HepG2 (cell line): ENCODE measurements around the gene RAMP1. TPM values are rescaled to one million over a fixed set of nuclear protein-coding genes. Genes with fewer than 3 reads are reported as not detected.

Experiments
- ATAC-seq: fragments of 200-7000 bp; cut with Tn5 transposase; 3 replicates; pipeline ENCODE4 v1.9.1; 2020; ENCODE audit warnings: mild to moderate bottlenecking, moderate library complexity
- Bru-seq: library from RNA; stranded (reverse); fragments of 400-500 nt; gene quantifications from one replicate; lab custom pipeline; 2021; lab: Mats Ljungman, UMichigan
- BruChase-seq, 2 experiments: library from RNA; stranded (reverse); fragments of 400-500 nt; gene quantifications; one replicate each; lab custom pipeline; 2021; lab: Mats Ljungman, UMichigan
- BruUV-seq: library from RNA; stranded (reverse); fragments of 400-500 nt; replicated peaks from 2 replicates; lab custom pipeline; 2021; lab: Mats Ljungman, UMichigan
- CTCF ChIA-PET: fragments of 300-600 bp; formaldehyde crosslinking; extraction: SDS; loops from one replicate; lab custom pipeline; 2021; ENCODE audit warnings: low total read pairs, inconsistent platforms, low intra/inter-chr PET ratio; lab: Yijun Ruan, JAX
- POLR2A ChIA-PET: fragments of 350-600 bp; sonication (Branson Sonifier 250); formaldehyde crosslinking; loops from one replicate; lab custom pipeline; 2020; ENCODE audit warnings: antibody characterized with exemption, inconsistent platforms; lab: Yijun Ruan, JAX
- DNase-seq: peaks from one replicate; pipeline ENCODE4 v3.0.0-alpha.2; 2015; ENCODE audit warnings: low spot score
- FAIRE-seq: peaks from 3 replicates; lab custom pipeline; 2011; peaks lifted over from hg19 to GRCh38; lab: Jason Lieb, UNC
- H2AFZ ChIP-seq: one replicate; pipeline ENCODE4 v1.6.1; 2011; ENCODE audit warnings: low read length, inconsistent platforms
- H3K27ac ChIP-seq: fragments of 300-600 bp; 3 replicates; pipeline ENCODE4 v1.8.0; 2011; ENCODE audit warnings: mixed run types, mild to moderate bottlenecking, mixed read lengths, low read length, inconsistent platforms; ENCODE audit not compliant: insufficient read depth; ENCODE audit errors: extremely low read length
- H3K27me3 ChIP-seq, 2 experiments: fragments of 200-600 bp in 1 of 2; 2 replicates in 1 of 2; 3 replicates in 1 of 2; pipeline versions ENCODE4 v1.6.0 to v1.8.0; 2011; ENCODE audit warnings: low read length in 2 of 2, mild to moderate bottlenecking in 2 of 2, moderate library complexity in 2 of 2, inconsistent platforms in 1 of 2; ENCODE audit not compliant: insufficient read depth in 2 of 2, control insufficient read depth in 1 of 2
- H3K36me3 ChIP-seq, 2 experiments: fragments of 200-600 bp in 1 of 2; replicated peaks in 1 of 2; 2 replicates in 1 of 2; 3 replicates in 1 of 2; pipeline versions ENCODE4 v1.5.1 to v1.8.0; 2011; ENCODE audit warnings: low read length in 2 of 2, inconsistent platforms in 1 of 2; ENCODE audit not compliant: insufficient read depth in 2 of 2, control insufficient read depth in 1 of 2
- H3K4me1 ChIP-seq: 2 replicates; pipeline ENCODE4 v1.5.1; 2012; ENCODE audit warnings: low read length, inconsistent platforms; ENCODE audit not compliant: insufficient read depth
- H3K4me2 ChIP-seq: 2 replicates; pipeline ENCODE4 v1.6.0; 2011; ENCODE audit warnings: low read depth, low read length, inconsistent platforms
- H3K4me3 ChIP-seq, 3 experiments: fragments of 200-600 bp in 1 of 3; sonication (generic), shearing (Covaris generic) in 1 of 3; replicated peaks in 1 of 3; 2 replicates each; pipeline ENCODE4 v1.5.1; 2011 to 2016; ENCODE audit warnings: low read length in 3 of 3, inconsistent platforms in 2 of 3, low read depth in 2 of 3, mild to moderate bottlenecking in 2 of 3, control low read depth in 1 of 3, mixed read lengths in 1 of 3; ENCODE audit not compliant: insufficient read depth in 1 of 3
- H3K79me2 ChIP-seq: one replicate; pipeline ENCODE4 v1.6.1; 2011; ENCODE audit warnings: low read length, inconsistent platforms; ENCODE audit not compliant: insufficient read depth
- H3K9ac ChIP-seq: 2 replicates; pipeline ENCODE4 v1.6.0; 2011; ENCODE audit warnings: mild to moderate bottlenecking, low read depth, low read length, inconsistent platforms; ENCODE audit not compliant: insufficient read depth
- H3K9me3 ChIP-seq: 2 replicates; pipeline ENCODE4 v1.5.1; 2012; ENCODE audit warnings: mild to moderate bottlenecking, low read length
- H4K20me1 ChIP-seq: 2 replicates; pipeline ENCODE4 v1.6.0; 2011; ENCODE audit warnings: inconsistent platforms, mild to moderate bottlenecking, low read length, moderate library complexity; ENCODE audit not compliant: insufficient read depth
- FOXJ3 ChIP-seq: sonication (generic); formaldehyde crosslinking; IDR thresholded peaks from 2 replicates; pipeline ENCODE4 v1.4.0; 2020; ENCODE audit warnings: missing genetic modification reagents, mild to moderate bottlenecking, borderline replicate concordance
- MTF2 ChIP-seq: sonication (generic); formaldehyde crosslinking; IDR thresholded peaks from 2 replicates; pipeline ENCODE4 v1.5.0; 2020; ENCODE audit warnings: missing genetic modification reagents, borderline replicate concordance
- PHF5A ChIP-seq: IDR thresholded peaks from one replicate; pipeline ENCODE4 v1.6.1; 2018; ENCODE audit warnings: low read depth, missing genetic modification reagents; ENCODE audit not compliant: unreplicated experiment
- ZBTB7B ChIP-seq: sonication (generic); formaldehyde crosslinking; IDR thresholded peaks from 2 replicates; pipeline ENCODE4 v1.4.0; 2020; ENCODE audit warnings: missing genetic modification reagents
- ZNF557 ChIP-seq: sonication (generic); formaldehyde crosslinking; IDR thresholded peaks from 2 replicates; pipeline ENCODE4 v1.4.0; 2020; ENCODE audit warnings: missing genetic modification reagents
- ZNF768 ChIP-seq: sonication (generic); formaldehyde crosslinking; IDR thresholded peaks from 2 replicates; pipeline ENCODE4 v1.4.0; 2020; ENCODE audit warnings: missing genetic modification reagents
- WGBS: methylation state at CpG from one replicate; pipeline ENCODE4 v1.1.6; 2017; ENCODE audit warnings: low lambda C conversion rate; 5-methylcytosine and 5-hydroxymethylcytosine counted together
- in situ Hi-C: cut with HindIII; loops from 2 replicates; pipeline ENCODE4 v1.10.0; 2017; ENCODE audit warnings: low pct_unique_long_range_greater_than_20kb; ENCODE audit not compliant: extremely low pct_ligation_motif_present
- intact Hi-C: fragments of 100-400 bp; cut with micrococcal nuclease; formaldehyde crosslinking; loops from one replicate; pipeline ENCODE4 v1.10.0; 2022; ENCODE audit not compliant: unreplicated experiment
- long read RNA-seq, 2 experiments: library from RNA in 1 of 2; library from polyadenylated mRNA in 1 of 2; stranded (forward) in 1 of 2; unstranded in 1 of 2; transcript quantifications; one replicate each; pipeline ENCODE4 v2.0.0, GENCODE V29; 2019 to 2022
- polyA minus RNA-seq, 3 experiments: library from RNA; depleted of rRNA, polyadenylated mRNA; stranded (reverse); fragments of >200 nt; gene quantifications; 2 replicates each; pipeline ENCODE4 v1.2.3, GENCODE V29; 2011; ENCODE audit warnings: low replicate concordance in 1 of 3
- polyA plus RNA-seq, 8 experiments: library from polyadenylated mRNA; depleted of rRNA in 3 of 8; stranded (reverse) in 7 of 8; unstranded in 1 of 8; fragments of >200 nt; fragmentation: Illumina TruSeq in 4 of 8; extraction: Trizol in 4 of 8; gene quantifications; 2 replicates each; pipeline versions ENCODE4 v1.2.1 to v1.2.3, GENCODE V29; 2011 to 2016; ENCODE audit warnings: low read depth in 4 of 8, missing spikeins in 1 of 8, mixed read lengths in 1 of 8; ENCODE audit not compliant: insufficient read depth in 1 of 8
- total RNA-seq, 5 experiments: library from RNA; depleted of rRNA; stranded (reverse); fragments of >200 nt; fragmentation: Illumina TruSeq; extraction: Trizol; gene quantifications; 2 replicates each; pipeline ENCODE4 v1.2.3, GENCODE V29; 2016; ENCODE audit warnings: low read depth in 1 of 5
- TF ChIP-seq, protein P1 (sequence below): IDR thresholded peaks from 2 replicates; pipeline ENCODE4 v1.6.1; 2016; ENCODE audit warnings: control low read depth
- TF ChIP-seq, protein P2 (sequence below): sonication (generic); formaldehyde crosslinking; IDR thresholded peaks from 2 replicates; pipeline ENCODE4 v1.4.0; 2020; ENCODE audit warnings: mild to moderate bottlenecking, missing genetic modification reagents
- TF ChIP-seq, protein P3 (sequence below): sonication (generic); formaldehyde crosslinking; IDR thresholded peaks from 2 replicates; pipeline ENCODE4 v1.8.1; 2023; ENCODE audit warnings: mild to moderate bottlenecking, moderate library complexity, missing genetic modification reagents
- TF ChIP-seq, protein P4 (sequence below): sonication (generic); formaldehyde crosslinking; IDR thresholded peaks from 2 replicates; pipeline ENCODE4 v1.4.0; 2020; ENCODE audit warnings: missing genetic modification reagents

RAMP1 gene
- total RNA-seq (2016; rRNA removed; fragmentation: Illumina TruSeq; extraction: Trizol) (0.29 TPM in 1 of 2 replicates, not detected in the other), polyA plus RNA-seq (2011; rRNA removed) (0.61 and 1.9 TPM in 2 replicates), polyA minus RNA-seq (2011; rRNA and poly(A)+ RNA removed; ENCODE audit: low replicate concordance) (not detected in 2 replicates), Bru-seq, nascent RNA (percentile 29 among the genes with signal in this experiment), BruChase-seq, experiment 1, labeled RNA remaining after a 6-hour chase (percentile 28 among the genes with signal in this experiment), BruChase-seq, experiment 2, labeled RNA remaining after a 2-hour chase (percentile 27 among the genes with signal in this experiment)
- not detected in 2 replicates for total RNA-seq (2016; cell fraction: cytosol; rRNA removed; fragmentation: Illumina TruSeq; extraction: Trizol; ENCODE audit: low read depth)
- 0.17 TPM in 1 of 2 replicates, not detected in the other for total RNA-seq (2016; cell fraction: insoluble cytoplasmic fraction; rRNA removed; fragmentation: Illumina TruSeq; extraction: Trizol)
- 0.19 TPM in 1 of 2 replicates, not detected in the other for total RNA-seq (2016; cell fraction: membrane; rRNA removed; fragmentation: Illumina TruSeq; extraction: Trizol)
- total RNA-seq (2016; cell fraction: nucleus; rRNA removed; fragmentation: Illumina TruSeq; extraction: Trizol) = not detected in 2 replicates
- 0.83 and 1.1 TPM in 2 replicates for polyA plus RNA-seq (2011; cell fraction: cytosol; rRNA removed)
- polyA plus RNA-seq (2011; cell fraction: nucleus; rRNA removed) = 0.68 and 1.2 TPM in 2 replicates
- 0.19 and 1.2 TPM in 2 replicates for polyA plus RNA-seq (2012)
- polyA plus RNA-seq (2016; cell fraction: cytosol; fragmentation: Illumina TruSeq; extraction: Trizol; ENCODE audit: low read depth) = 0.24 TPM in 1 of 2 replicates, not detected in the other
- polyA plus RNA-seq (2016; cell fraction: insoluble cytoplasmic fraction; fragmentation: Illumina TruSeq; extraction: Trizol; ENCODE audit: low read depth) = not detected in 2 replicates
- polyA plus RNA-seq (2016; cell fraction: membrane; fragmentation: Illumina TruSeq; extraction: Trizol; ENCODE audit: low read depth) = not detected in 2 replicates
- polyA plus RNA-seq (2016; cell fraction: nucleus; fragmentation: Illumina TruSeq; extraction: Trizol; ENCODE audit: insufficient read depth, low read depth) = 0.85 and 1.1 TPM in 2 replicates
- not detected in 2 replicates for polyA minus RNA-seq (2011; cell fraction: cytosol; rRNA and poly(A)+ RNA removed)
- not detected in 2 replicates for polyA minus RNA-seq (2011; cell fraction: nucleus; rRNA and poly(A)+ RNA removed)
- long read RNA-seq, experiment 1, partial matches to known transcripts = 1 of 3 reads
- long read RNA-seq, experiment 1, other reads (novel, unspliced or antisense) = 0 of 3 reads
- long read RNA-seq, experiment 2, transcript RAMP1-201 (3 exons, 910 nt) = major isoform, 10 of 13 reads
- long read RNA-seq, experiment 2, partial matches to known transcripts = 3 of 13 reads
- long read RNA-seq, experiment 2, other reads (novel, unspliced or antisense) = 0 of 13 reads

DNA sequence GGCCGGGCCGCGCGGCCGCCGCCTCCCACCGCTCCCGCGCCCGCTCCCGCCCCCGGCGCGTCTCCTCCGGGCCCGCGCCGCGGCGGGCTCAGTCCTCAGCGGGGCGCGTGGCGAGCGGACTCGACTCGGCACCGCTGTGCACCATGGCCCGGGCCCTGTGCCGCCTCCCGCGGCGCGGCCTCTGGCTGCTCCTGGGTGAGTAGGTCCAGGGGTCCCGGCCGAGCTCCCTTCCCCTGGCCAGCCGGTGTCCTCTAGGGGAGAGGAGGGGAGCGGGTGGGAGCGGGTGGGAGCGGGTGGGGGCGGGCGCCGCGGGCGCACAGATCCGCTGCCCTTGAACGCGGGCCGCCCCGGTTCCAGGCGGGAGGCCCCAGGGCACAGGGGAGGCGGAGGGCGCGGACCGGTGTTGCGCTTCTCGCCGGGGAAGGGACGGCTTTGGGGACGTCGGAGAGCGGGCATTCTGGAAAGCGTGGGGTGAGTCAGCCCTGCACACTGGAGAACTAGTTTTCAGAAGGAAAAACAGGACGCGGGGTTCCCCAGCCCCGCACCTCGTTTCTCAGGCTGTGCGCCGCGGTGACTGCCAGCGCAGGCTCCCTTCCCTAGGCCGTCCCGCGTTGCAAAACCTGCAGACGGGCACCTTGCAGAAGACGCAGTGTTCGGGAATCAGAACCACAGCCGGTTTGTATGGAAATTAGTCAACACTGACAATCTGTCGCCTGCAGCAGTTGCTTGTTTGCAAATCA, at the start of gene RAMP1:
TSS of gene RAMP1 (plus strand) at position 91 of the 740 bp plus-strand sequence. CDS start at position 144, 53 bp downstream.
- no peaks in the 10 kb centered on the region for H4K20me1 ChIP-seq
- no peaks in the 10 kb centered on the region for H3K36me3 ChIP-seq
- H3K9ac ChIP-seq = no peak within 1 kb of the TSS
- H3K4me3 ChIP-seq = peak within 1 kb of the TSS; percentile 29 to 61 (median 48)
- H3K4me2 ChIP-seq = peak within 1 kb of the TSS; percentile 73
- intact Hi-C loops (loop anchor here (5.0 kb wide), 1 partner anchor 278 kb away; the partner anchor contains the start of gene KLHL30), in situ Hi-C loops (loop anchor here (5.0 to 10.0 kb wide), 2 partner anchors 248 to 405 kb away; no protein-coding TSS in a partner anchor)
- peaks cover 37% of the 10 kb centered on the region for H3K4me1 ChIP-seq
- 6% methylated on average over 14 of the region's 79 CpGs for WGBS
- peaks cover 13 to 87% of the 10 kb centered on the region in 2 experiments; a peak in 4 of 5 replicates for H3K27me3 ChIP-seq
- H3K79me2 ChIP-seq = no peaks in the 10 kb centered on the region
- no peak within 1 kb of the TSS for H2AFZ ChIP-seq
- CTCF ChIA-PET = no interaction called here
- H3K9me3 ChIP-seq = no peaks in the 10 kb centered on the region
- POLR2A ChIA-PET = interaction anchor here (1.8 kb wide), 1 partner anchor 201 kb away, joined by 8 read pairs; the partner anchor contains the start of gene SCLY
- no TSS peak for BruUV-seq
- ATAC-seq (peak; percentile 46), FAIRE-seq (no peak), DNase-seq (no peak)
- no peak within 1 kb of the TSS for H3K27ac ChIP-seq
- TF ChIP-seq FOXJ3 (CRISPR knock-in tag) = no peak
- TF ChIP-seq, protein P1, sequence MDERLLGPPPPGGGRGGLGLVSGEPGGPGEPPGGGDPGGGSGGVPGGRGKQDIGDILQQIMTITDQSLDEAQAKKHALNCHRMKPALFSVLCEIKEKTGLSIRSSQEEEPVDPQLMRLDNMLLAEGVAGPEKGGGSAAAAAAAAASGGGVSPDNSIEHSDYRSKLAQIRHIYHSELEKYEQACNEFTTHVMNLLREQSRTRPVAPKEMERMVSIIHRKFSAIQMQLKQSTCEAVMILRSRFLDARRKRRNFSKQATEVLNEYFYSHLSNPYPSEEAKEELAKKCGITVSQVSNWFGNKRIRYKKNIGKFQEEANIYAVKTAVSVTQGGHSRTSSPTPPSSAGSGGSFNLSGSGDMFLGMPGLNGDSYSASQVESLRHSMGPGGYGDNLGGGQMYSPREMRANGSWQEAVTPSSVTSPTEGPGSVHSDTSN (CRISPR knock-in tag) = no peak
- TF ChIP-seq PHF5A (CRISPR knock-in tag) = no peak
- peak; percentile 76; the same call in 1 of the 2 replicates for TF ChIP-seq MTF2 (CRISPR knock-in tag)
- no peak for TF ChIP-seq ZNF557 (CRISPR knock-in tag)
- TF ChIP-seq, protein P2, sequence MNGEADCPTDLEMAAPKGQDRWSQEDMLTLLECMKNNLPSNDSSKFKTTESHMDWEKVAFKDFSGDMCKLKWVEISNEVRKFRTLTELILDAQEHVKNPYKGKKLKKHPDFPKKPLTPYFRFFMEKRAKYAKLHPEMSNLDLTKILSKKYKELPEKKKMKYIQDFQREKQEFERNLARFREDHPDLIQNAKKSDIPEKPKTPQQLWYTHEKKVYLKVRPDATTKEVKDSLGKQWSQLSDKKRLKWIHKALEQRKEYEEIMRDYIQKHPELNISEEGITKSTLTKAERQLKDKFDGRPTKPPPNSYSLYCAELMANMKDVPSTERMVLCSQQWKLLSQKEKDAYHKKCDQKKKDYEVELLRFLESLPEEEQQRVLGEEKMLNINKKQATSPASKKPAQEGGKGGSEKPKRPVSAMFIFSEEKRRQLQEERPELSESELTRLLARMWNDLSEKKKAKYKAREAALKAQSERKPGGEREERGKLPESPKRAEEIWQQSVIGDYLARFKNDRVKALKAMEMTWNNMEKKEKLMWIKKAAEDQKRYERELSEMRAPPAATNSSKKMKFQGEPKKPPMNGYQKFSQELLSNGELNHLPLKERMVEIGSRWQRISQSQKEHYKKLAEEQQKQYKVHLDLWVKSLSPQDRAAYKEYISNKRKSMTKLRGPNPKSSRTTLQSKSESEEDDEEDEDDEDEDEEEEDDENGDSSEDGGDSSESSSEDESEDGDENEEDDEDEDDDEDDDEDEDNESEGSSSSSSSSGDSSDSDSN (CRISPR knock-in tag) = peak; percentile 34; the same call in 1 of the 2 replicates
- TF ChIP-seq, protein P3, sequence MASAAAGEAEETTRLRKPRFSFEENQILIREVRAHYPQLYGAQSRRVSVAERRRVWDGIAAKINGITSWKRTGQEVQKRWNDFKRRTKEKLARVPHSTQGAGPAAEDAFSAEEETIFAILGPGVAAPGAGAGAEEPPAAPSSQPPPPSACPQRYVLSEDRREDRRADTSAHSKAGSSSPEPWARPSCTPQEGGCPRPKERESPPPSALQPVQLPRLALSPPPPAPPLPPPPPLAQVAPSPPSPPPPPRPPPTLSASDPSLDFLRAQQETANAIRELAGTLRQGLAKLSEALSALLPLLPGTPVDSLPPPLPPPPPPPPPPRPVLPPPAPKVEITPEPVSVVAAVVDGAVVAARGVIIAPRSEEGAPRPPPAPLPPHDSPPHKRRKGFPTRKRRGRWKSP (CRISPR knock-in tag) = 0 out of 2 replicates have a peak, but pooled peaks have one; percentile 39
- 0 out of 2 replicates have a peak, but pooled peaks have one; percentile 27 for TF ChIP-seq ZBTB7B
- TF ChIP-seq ZNF768 (CRISPR knock-in tag) = peak; percentile 45; the same call in 1 of the 2 replicates
- TF ChIP-seq, protein P4, sequence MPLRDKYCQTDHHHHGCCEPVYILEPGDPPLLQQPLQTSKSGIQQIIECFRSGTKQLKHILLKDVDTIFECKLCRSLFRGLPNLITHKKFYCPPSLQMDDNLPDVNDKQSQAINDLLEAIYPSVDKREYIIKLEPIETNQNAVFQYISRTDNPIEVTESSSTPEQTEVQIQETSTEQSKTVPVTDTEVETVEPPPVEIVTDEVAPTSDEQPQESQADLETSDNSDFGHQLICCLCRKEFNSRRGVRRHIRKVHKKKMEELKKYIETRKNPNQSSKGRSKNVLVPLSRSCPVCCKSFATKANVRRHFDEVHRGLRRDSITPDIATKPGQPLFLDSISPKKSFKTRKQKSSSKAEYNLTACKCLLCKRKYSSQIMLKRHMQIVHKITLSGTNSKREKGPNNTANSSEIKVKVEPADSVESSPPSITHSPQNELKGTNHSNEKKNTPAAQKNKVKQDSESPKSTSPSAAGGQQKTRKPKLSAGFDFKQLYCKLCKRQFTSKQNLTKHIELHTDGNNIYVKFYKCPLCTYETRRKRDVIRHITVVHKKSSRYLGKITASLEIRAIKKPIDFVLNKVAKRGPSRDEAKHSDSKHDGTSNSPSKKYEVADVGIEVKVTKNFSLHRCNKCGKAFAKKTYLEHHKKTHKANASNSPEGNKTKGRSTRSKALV (CRISPR knock-in tag) = peak; percentile 96
